ENCODE data around the gene DUSP7.

DNA sequence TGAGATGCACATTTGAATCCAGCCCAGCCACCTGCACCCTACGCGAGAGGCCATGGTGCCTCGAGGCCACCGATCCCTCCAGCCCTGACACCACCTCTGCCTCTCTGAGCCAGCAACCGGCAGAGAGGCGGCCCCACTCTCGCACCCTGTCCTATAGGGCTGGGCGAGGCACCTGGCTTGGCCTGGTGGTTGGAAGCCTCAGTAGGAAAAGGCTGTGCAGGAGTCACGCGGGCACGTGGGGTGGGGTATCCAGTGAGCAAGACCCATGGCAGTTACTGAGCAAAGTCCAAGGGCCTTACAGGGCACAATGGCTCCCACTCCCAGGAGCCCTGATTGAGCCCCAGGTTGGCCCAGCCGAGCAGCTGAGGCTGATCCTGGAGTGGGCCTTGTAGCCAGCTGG, 12.4 kb upstream of the DUSP7 start:
- TF ChIP-seq CTCF (conservative IDR thresholded peaks at IDR 0.05; ENCODE audit: low read depth, low read length) (no peak), EZH2 (IDR thresholded peaks at IDR 0.05; ENCODE audit: borderline replicate concordance, low read depth, low read length, poor library complexity, severe bottlenecking) (no peak)

Data from A673 (cell line).